OCI-LY3 (cell line): ENCODE measurements around the gene RARG.

ENCODE experiments used
- EZH2phosphoT487 ChIP-seq: fragments of 200-600 bp; shearing (Covaris generic); IDR thresholded peaks from 2 replicates; pipeline ENCODE4 v1.6.1; 2018; ENCODE audit warnings: antibody characterized with exemption, mixed run types, low read depth
- TF ChIP-seq, protein P1 (sequence below): fragments of 200-600, 300-600 bp; sonication (generic); IDR thresholded peaks from 2 replicates; pipeline ENCODE4 v1.5.1; 2014; ENCODE audit warnings: antibody characterized with exemption, low read length, low read depth

DNA sequence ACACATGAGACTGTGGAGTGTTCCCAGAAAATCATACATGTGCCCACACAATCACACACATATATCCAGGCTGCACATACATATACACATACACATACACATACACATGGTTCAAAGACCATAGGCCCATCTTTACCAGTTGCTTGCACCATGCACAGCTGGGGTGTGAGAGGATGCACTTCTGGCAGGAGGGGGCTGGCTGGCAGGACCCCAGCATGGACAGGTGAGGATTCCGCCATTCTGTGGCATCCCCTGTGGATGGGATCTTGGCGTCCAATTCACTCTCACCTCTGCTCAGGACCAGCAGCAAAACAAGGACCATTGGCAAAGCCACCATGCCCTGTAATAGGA, 31.9 kb downstream of the RARG start:
- TF ChIP-seq, protein P1, sequence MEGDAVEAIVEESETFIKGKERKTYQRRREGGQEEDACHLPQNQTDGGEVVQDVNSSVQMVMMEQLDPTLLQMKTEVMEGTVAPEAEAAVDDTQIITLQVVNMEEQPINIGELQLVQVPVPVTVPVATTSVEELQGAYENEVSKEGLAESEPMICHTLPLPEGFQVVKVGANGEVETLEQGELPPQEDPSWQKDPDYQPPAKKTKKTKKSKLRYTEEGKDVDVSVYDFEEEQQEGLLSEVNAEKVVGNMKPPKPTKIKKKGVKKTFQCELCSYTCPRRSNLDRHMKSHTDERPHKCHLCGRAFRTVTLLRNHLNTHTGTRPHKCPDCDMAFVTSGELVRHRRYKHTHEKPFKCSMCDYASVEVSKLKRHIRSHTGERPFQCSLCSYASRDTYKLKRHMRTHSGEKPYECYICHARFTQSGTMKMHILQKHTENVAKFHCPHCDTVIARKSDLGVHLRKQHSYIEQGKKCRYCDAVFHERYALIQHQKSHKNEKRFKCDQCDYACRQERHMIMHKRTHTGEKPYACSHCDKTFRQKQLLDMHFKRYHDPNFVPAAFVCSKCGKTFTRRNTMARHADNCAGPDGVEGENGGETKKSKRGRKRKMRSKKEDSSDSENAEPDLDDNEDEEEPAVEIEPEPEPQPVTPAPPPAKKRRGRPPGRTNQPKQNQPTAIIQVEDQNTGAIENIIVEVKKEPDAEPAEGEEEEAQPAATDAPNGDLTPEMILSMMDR = no peak
- no peak for TF ChIP-seq EZH2phosphoT487
